ENCODE measurements around the gene MCM3AP. TPM values are rescaled to one million over a fixed set of nuclear protein-coding genes. Genes with fewer than 3 reads are reported as not detected.

The MCM3AP gene
- polyA plus RNA-seq (2013, experiment 1 of 2) = 73.6 TPM
- polyA plus RNA-seq (2013, experiment 2 of 2) = 62.8 TPM

DNA sequence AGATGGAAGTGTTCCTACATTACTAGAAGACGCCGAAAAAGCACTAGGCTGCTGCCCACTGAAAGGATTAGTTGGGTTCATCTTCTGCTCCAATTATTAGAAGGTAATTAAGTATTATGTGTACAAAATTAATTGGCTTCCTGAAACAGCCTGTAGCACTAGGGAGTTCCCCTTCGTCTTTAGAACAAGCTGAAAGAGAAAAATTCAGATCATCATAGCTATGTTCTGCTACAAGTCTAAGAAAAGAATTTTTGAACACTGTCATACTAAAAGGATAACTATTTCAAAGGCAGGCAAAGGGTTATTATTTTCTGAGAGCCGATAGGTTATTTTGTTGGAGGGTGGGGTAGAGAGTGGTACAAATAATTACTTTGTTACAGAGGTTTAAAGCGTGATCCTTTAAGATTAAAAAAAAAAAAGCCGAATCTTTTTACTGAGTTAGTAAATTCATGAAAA, at the start of gene MCM3AP:
MCM3AP (minus strand) TSS at position 406 of the 456 bp plus-strand sequence; CDS start at position 81, 325 bp downstream.
- peak within 1 kb of the TSS; percentile 94 for H3K4me3 ChIP-seq (ENCODE audit: low read length)

DNA sequence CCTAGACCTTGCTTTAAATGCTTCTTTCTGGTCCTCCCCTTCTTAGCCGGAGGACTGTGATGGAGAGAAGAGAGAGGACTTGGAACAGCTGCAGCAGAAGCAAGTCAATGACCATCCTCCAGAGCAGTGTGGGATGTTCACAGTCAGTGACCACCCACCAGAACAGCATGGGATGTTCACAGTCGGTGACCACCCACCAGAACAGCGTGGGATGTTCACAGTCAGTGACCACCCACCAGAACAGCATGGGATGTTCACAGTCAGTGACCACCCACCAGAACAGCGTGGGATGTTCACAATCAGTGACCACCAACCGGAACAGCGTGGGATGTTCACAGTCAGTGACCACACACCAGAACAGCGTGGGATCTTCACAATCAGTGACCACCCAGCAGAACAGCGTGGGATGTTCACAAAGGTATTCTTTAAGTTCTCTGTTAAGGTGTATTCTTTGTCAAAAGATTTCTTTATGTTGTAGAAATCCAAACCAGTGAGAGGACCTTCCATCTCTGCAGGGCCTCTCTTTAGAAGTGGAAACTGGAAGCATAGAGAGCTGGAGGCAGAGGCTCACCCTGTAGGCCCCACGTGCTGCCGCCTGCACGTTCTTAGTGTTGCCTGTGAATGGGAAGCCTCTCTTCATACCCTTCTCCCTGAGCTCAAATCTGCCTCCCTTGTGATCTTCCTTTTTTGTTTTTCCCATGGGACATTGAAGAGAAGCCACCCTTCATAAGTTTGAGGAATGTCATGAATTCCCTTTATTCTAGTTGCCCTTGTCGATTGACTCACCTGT, 49.1 kb upstream of the MCM3AP start:
- Histone ChIP-seq H3K36me3 (ENCODE audit: insufficient read depth, low read length) (peaks cover 82% of the 10 kb centered on the region), H3K27me3 (ENCODE audit: insufficient read depth, low read length) (no peaks in the 10 kb centered on the region)

More for the DNA sequence above, at the start of gene MCM3AP:
- Histone ChIP-seq H3K9me3 (ENCODE audit: insufficient read depth, low read depth, low read length) (no peaks in the 10 kb centered on the region), H3K27ac (ENCODE audit: low read depth, low read length) (peak within 1 kb of the TSS; percentile 97), H3K9ac (ENCODE audit: low read depth, low read length) (peak within 1 kb of the TSS; percentile 90), H3K27me3 (ENCODE audit: insufficient read depth, low read length) (no peaks in the 10 kb centered on the region), H3K4me1 (ENCODE audit: insufficient read depth, low read length) (peaks cover 30% of the 10 kb centered on the region), H3K36me3 (ENCODE audit: insufficient read depth, low read length) (peaks cover 43% of the 10 kb centered on the region)
- 59% methylated on average over 5 of the region's 6 CpGs for WGBS

DNA sequence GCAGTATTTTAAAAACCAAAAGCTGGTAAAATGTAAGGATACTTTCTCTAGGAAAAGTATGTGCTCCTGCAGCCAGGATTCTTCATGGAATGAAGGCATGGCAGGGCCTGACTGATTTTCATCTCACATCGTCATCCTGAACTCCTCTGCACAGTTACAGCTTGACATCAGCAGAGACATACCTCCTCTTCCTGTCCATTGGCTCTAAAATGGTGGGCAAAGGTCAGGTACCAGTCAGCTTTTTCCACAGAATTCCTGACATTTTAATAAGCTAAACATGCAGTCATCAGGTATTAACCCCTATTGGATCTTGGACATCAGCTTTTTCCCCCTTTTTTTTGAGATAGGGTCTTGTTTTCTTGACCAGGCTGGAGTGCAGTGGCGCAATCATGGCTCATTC, 44.4 kb upstream of the MCM3AP start:
- H3K4me1 ChIP-seq (ENCODE audit: insufficient read depth, low read length) = peaks cover 11% of the 10 kb centered on the region
- no peak overlapping the region for H3K27ac ChIP-seq (ENCODE audit: low read depth, low read length)
- WGBS = 92% methylated on average over 2 of the region's 2 CpGs
- peaks cover 63% of the 10 kb centered on the region for H3K36me3 ChIP-seq (ENCODE audit: insufficient read depth, low read length)
- no peaks in the 10 kb centered on the region for H3K27me3 ChIP-seq (ENCODE audit: insufficient read depth, low read length)
- no peak overlapping the region for H3K4me3 ChIP-seq (ENCODE audit: low read length)
- no peak overlapping the region for H3K9ac ChIP-seq (ENCODE audit: low read depth, low read length)
- H3K9me3 ChIP-seq (ENCODE audit: insufficient read depth, low read depth, low read length) = no peaks in the 10 kb centered on the region

More for the DNA sequence above, 49.1 kb upstream of the MCM3AP start:
- no peaks in the 10 kb centered on the region for H3K9me3 ChIP-seq (ENCODE audit: insufficient read depth, low read depth, low read length)
- 96% methylated on average over 12 of the region's 12 CpGs for WGBS
- no peak overlapping the region for H3K4me3 ChIP-seq (ENCODE audit: low read length)
- no peak overlapping the region for H3K9ac ChIP-seq (ENCODE audit: low read depth, low read length)
- H3K27ac ChIP-seq (ENCODE audit: low read depth, low read length) = no peak overlapping the region
- H3K4me1 ChIP-seq (ENCODE audit: insufficient read depth, low read length) = no peaks in the 10 kb centered on the region

DNA sequence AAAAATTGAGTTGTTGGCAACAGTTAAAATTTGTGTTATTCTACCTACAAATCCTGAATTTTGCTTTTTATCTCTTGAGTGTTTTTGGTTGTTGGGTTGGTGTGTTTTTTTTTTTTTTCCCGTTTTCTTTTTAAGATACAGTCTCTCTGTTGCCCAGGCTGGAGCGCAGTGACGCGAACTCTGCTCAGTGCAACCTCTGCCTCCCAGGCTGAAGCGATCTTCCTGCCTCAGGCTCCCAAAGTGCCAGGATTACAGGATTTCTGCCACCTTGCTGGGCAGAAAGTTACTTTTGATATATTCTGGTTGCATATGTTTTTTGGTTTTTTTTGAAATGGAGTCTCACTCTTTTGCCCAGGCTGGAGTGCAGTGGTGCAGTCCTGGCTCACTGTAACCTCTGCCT, 42.7 kb upstream of the MCM3AP start:
- no peaks in the 10 kb centered on the region for H3K9me3 ChIP-seq (ENCODE audit: insufficient read depth, low read depth, low read length)
- H3K4me3 ChIP-seq (ENCODE audit: low read length) = no peak overlapping the region
- H3K27ac ChIP-seq (ENCODE audit: low read depth, low read length) = no peak overlapping the region
- H3K9ac ChIP-seq (ENCODE audit: low read depth, low read length) = no peak overlapping the region
- no peaks in the 10 kb centered on the region for H3K27me3 ChIP-seq (ENCODE audit: insufficient read depth, low read length)
- peaks cover 55% of the 10 kb centered on the region for H3K36me3 ChIP-seq (ENCODE audit: insufficient read depth, low read length)
- peaks cover 11% of the 10 kb centered on the region for H3K4me1 ChIP-seq (ENCODE audit: insufficient read depth, low read length)
- WGBS = 82% methylated on average over 5 of the region's 5 CpGs

DNA sequence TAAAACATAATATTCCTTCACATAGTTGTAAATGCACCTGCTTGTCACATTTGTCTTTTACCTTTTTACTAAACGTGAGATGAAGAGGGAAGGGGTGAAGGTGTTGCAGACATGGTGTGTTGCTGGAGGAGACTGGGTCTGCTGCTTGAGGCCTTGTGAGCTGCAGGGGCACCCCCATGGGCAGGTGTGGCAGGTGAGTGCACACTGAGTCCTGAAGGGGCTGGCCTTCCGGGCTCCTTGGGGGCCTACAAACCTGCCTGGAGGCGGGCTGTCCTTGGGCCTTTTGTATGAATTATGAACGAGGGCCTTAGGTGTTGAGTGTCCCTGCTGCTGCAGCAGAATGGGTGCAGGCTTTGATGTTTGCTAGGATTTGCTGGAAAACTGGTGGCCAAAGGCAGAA, 42.3 kb upstream of the MCM3AP start:
- Histone ChIP-seq H3K27me3 (ENCODE audit: insufficient read depth, low read length) (no peaks in the 10 kb centered on the region), H3K27ac (ENCODE audit: low read depth, low read length) (no peak overlapping the region), H3K36me3 (ENCODE audit: insufficient read depth, low read length) (peaks cover 55% of the 10 kb centered on the region), H3K9ac (ENCODE audit: low read depth, low read length) (no peak overlapping the region), H3K4me1 (ENCODE audit: insufficient read depth, low read length) (peaks cover 11% of the 10 kb centered on the region), H3K9me3 (ENCODE audit: insufficient read depth, low read depth, low read length) (no peaks in the 10 kb centered on the region), H3K4me3 (ENCODE audit: low read length) (no peak overlapping the region)
- WGBS = 93% methylated on average over 4 of the region's 4 CpGs

DNA sequence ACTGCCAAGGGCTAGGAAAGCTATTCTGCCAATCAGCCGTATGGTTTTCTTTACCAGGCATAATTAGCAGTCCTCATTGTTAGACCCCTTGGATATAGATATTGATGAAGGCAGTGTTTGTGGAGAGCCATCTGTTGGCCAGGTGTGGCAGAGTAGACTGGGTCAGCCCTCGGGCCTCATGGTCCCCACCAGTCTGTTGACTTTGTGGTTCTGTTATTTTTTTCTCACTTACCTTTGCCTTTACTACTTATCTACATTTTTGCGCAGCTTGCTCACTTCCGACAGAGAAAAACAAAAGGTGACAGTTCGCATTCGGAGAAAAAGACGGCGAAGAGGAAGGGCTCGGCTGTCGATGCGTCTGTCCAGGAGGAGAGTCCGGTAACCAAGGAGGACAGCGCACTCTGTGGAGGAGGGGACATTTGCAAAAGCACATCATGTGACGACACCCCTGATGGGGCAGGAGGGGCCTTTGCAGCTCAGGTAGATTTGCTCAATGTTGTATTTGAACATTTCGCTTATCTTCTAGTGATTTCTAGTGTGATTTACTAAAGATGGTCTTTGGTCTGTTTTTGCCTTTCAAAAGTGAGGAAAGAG, 40.8 kb upstream of the MCM3AP start:
- Histone ChIP-seq H3K27me3 (ENCODE audit: insufficient read depth, low read length) (no peaks in the 10 kb centered on the region), H3K9me3 (ENCODE audit: insufficient read depth, low read depth, low read length) (no peaks in the 10 kb centered on the region), H3K4me1 (ENCODE audit: insufficient read depth, low read length) (peaks cover 20% of the 10 kb centered on the region), H3K36me3 (ENCODE audit: insufficient read depth, low read length) (peaks cover 50% of the 10 kb centered on the region), H3K9ac (ENCODE audit: low read depth, low read length) (no peak overlapping the region), H3K27ac (ENCODE audit: low read depth, low read length) (no peak overlapping the region), H3K4me3 (ENCODE audit: low read length) (peak overlapping the region; percentile 90; the same call in 1 of the 2 replicates)
- WGBS = 90% methylated on average over 15 of the region's 15 CpGs

DNA sequence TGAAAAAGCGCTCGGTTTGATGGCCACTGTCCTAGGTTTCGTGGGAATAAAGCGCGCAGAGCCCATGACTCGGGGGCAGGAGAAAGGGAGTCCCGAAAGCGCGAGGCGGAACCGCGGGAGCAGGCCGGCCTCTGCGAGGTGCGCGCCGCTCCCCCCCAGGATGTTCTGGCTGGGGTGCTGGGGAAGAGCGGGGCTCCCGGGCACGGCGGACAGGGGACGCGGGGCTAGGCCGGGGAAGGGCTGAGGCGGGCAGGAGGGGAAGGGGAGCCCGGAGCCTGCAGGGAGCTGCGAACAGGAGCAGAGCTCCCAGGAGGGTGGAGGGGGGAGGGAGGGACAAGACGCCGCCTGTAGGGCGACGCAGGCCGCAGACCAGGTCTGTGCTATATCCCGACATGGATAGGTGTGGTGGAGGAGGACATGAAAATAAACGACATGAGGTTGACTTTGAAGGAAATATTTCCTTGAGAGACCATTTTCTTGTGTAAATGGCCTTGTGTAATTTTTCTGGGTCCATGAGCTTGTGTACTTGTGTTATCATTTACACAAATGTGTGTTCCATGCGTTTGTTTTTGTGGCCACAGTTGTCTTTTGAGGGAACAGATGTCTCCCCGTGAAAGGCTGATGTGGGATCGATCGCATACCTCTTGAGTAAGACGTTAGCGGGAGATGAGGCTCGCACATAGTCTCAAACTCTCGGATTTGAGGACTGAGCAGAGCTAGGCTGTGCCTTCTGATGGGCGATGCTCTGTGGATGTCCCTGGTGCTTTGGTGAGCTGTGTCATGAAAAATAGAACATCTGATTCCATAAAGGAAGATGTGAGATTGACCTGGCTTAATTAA, 39.9 kb upstream of the MCM3AP start:
- Histone ChIP-seq H3K9ac (ENCODE audit: low read depth, low read length) (peak overlapping the region; percentile 91), H3K27ac (ENCODE audit: low read depth, low read length) (peak overlapping the region; percentile 68), H3K27me3 (ENCODE audit: insufficient read depth, low read length) (no peaks in the 10 kb centered on the region), H3K36me3 (ENCODE audit: insufficient read depth, low read length) (peaks cover 48% of the 10 kb centered on the region), H3K4me1 (ENCODE audit: insufficient read depth, low read length) (peaks cover 22% of the 10 kb centered on the region), H3K4me3 (ENCODE audit: low read length) (peak overlapping the region; percentile 90), H3K9me3 (ENCODE audit: insufficient read depth, low read depth, low read length) (no peaks in the 10 kb centered on the region)
- WGBS = 9% methylated on average over 43 of the region's 43 CpGs

DNA sequence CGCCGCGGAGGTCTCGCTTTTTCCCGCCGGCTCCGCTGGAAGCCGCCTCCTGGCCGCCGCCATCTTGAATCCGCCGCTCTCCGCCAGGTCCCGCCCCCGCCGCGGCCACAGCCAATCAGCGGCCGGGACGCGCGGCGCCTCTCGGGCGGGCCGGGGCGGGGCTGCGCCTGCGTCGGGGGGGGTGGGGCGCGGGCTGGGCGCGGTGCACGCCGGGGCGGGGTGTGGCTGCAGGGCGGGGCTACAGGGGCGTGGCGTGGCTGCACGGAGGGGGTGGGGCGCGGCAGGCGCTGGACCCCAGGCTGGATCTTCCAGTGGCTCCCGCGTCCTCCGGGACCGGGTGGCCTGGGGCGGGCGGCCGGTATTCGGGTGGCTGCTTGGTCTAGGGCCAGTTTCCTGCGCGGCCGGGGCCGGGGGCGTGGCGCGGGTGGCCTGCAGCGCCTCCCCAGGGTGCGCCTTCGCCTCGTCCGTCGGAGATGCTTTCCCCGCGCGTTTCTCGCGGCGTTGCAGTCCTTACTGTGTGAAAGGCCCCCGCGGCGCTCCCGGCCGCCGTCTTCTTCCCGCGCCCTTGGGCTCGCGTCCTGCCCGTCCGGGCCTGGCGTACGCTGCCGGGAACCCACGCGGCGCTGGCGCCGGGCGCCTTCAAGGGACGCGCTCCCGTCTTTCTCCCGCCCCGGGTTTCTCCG, 39.1 kb upstream of the MCM3AP start:
- peaks cover 22% of the 10 kb centered on the region for H3K4me1 ChIP-seq (ENCODE audit: insufficient read depth, low read length)
- WGBS = under 1% methylated on average over 98 of the region's 98 CpGs
- H3K36me3 ChIP-seq (ENCODE audit: insufficient read depth, low read length) = peaks cover 40% of the 10 kb centered on the region
- H3K27me3 ChIP-seq (ENCODE audit: insufficient read depth, low read length) = no peaks in the 10 kb centered on the region
- H3K9me3 ChIP-seq (ENCODE audit: insufficient read depth, low read depth, low read length) = no peaks in the 10 kb centered on the region
- peak overlapping the region; percentile 100 for H3K4me3 ChIP-seq (ENCODE audit: low read length)
- peak overlapping the region; percentile 100 for H3K27ac ChIP-seq (ENCODE audit: low read depth, low read length)
- H3K9ac ChIP-seq (ENCODE audit: low read depth, low read length) = peak overlapping the region; percentile 99

DNA sequence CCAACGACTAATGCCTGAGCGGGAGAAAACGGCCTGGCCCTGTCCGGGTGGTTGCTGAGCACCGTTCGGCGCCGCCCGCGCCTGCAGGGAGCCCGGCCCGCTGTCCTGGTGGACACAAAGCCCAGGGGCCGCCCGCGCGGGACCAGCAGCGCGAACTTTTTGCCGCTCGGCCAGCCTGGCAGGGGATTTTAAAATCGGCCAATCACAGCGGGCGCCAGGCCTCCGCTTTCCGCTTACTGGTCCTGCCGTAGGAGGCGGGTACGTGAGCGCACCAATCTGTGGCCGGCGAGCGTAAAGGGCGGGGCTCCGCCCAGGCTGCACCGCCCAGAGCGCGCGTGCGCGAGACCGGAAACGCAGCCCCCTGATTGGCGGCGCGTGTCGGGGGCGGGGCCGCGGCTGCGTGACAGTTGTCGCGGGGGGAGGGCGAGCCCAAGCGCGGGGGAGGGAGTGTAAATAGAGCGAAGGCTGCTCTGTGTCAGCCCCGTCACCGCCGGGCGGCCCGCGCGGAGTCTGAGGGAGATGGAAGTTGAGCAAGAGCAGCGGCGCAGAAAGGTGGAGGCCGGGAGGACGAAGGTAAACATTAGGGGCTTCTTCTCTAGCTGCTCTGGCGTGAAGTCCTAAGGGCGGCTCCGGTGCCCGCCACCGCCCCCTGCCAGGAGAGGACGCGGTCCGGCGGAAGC, 38.4 kb upstream of the MCM3AP start, which contains the start of the genes C21orf58 and PCNT:
C21orf58 (minus strand) TSS at position 161 of the 680 bp plus-strand sequence. CDS start 1,132 bp downstream, outside the sequence.
PCNT (plus strand) TSS at position 447 of the 680 bp plus-strand sequence; CDS start at position 520, 73 bp downstream.
- WGBS = under 1% methylated on average over 76 of the region's 76 CpGs
- Histone ChIP-seq H3K36me3 (ENCODE audit: insufficient read depth, low read length) (peaks cover 34% of the 10 kb centered on the region), H3K4me3 (ENCODE audit: low read length) (peak within 1 kb of the TSS; percentile 100), H3K27me3 (ENCODE audit: insufficient read depth, low read length) (no peaks in the 10 kb centered on the region), H3K9ac (ENCODE audit: low read depth, low read length) (peak within 1 kb of the TSS; percentile 99), H3K27ac (ENCODE audit: low read depth, low read length) (peak within 1 kb of the TSS; percentile 100), H3K9me3 (ENCODE audit: insufficient read depth, low read depth, low read length) (no peaks in the 10 kb centered on the region), H3K4me1 (ENCODE audit: insufficient read depth, low read length) (peaks cover 22% of the 10 kb centered on the region)

DNA sequence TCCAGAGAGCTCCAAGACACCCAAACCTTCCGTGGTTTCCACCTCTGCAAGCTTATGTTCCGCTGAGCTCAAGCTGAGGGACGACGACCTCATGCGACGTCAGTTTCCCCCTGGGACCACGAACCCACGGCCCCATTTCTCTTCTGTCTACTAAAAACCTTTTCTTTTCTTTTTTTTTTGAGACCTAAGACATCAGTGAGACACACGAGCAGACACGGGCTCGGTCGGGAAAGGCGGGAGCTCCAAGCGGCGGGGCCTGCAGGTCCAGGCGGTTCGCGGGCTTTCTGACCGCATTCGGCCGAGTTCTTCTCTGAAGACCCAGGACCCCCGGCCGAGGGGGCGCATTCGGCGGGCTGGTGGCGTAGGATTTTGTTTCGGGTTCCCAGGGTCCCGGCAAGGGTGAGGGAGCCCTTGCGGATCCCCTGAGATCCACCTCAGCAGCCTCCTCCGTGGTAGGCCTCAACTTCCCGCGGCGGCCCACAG, 37.9 kb upstream of the MCM3AP start:
- Histone ChIP-seq H3K36me3 (ENCODE audit: insufficient read depth, low read length) (peaks cover 30% of the 10 kb centered on the region), H3K27ac (ENCODE audit: low read depth, low read length) (peak overlapping the region; percentile 96), H3K9ac (ENCODE audit: low read depth, low read length) (peak overlapping the region; percentile 96), H3K27me3 (ENCODE audit: insufficient read depth, low read length) (no peaks in the 10 kb centered on the region), H3K4me3 (ENCODE audit: low read length) (peak overlapping the region; percentile 100), H3K4me1 (ENCODE audit: insufficient read depth, low read length) (peaks cover 22% of the 10 kb centered on the region), H3K9me3 (ENCODE audit: insufficient read depth, low read depth, low read length) (no peaks in the 10 kb centered on the region)
- under 1% methylated on average over 34 of the region's 34 CpGs for WGBS

All from HUES64 (cell line).